ENCODE measurements around the gene PAX2. TPM values are rescaled to one million over a fixed set of nuclear protein-coding genes. Genes with fewer than 3 reads are reported as not detected.
A peak's percentile ranks its signal among the peaks of the same experiment; 100 is the strongest.

PAX2 gene
- total and polyA plus RNA-seq, 2 donors from 2014 or later = 28.3 to 102 TPM

DNA sequence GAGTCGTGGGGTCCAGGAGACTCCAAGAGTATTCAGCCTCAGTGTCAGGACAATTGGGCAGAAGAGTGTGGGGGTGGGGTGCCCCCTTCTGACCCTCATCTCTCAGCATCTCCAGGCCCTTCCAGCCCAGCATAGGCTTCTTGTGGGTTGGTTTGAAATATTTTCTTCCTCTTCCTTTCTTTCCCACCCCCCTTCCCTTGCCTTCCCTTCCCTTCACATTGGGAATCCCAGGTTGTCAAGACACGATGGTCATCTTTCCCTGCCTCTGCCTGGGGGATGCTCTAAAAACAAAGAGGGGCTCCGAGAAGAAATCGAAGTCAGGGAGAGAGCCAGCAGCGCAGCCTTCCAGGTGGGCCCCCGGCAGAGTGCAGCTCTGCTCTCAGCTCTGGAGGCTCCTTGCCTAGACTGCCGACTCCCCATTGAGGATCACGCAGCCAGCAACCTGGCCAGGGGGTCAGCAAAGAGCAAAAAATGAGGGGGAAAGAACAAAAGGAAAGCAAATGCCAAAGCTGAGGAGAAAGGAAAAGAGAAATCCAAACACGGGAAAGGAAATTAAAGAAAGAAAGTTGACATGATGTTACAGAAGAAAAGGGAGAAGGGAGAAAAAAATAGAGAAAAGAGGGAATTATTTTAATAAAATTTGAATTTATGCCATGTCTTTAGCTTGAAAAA is 1.5 kb downstream of the PAX2 start:
- FAIRE-seq (no peak), DNase-seq (peak in 4 of 5 donors; percentile 34 to 50 (median 44))
- Histone ChIP-seq H3K9ac (ENCODE audit: low read length in 3 of 3) (peak overlapping the region; percentile 74 to 80 (median 78)), H3K9me3 (ENCODE audit: control insufficient read depth in 2 of 3, insufficient read depth in 1 of 3, low read length in 3 of 3) (no peaks in the 10 kb centered on the region), H3K27me3 (ENCODE audit: control insufficient read depth, insufficient read depth, low read length) (peaks cover 20% of the 10 kb centered on the region), H3K36me3 (ENCODE audit: control insufficient read depth in 2 of 3, insufficient read depth in 3 of 3, low read length in 3 of 3) (peaks cover 0 to 4% (median 0%) of the 10 kb centered on the region in 3 donors), H3K4me3 (ENCODE audit: low read length in 3 of 3) (peak overlapping the region; percentile 70 to 82 (median 78)), H3K4me1 (ENCODE audit: control insufficient read depth in 2 of 3, insufficient read depth in 2 of 3, low read depth in 1 of 3, low read length in 3 of 3) (peaks cover 2 to 27% (median 21%) of the 10 kb centered on the region in 3 donors), H3K27ac (ENCODE audit: low read depth in 2 of 2, low read length in 2 of 2) (peak overlapping the region; percentile 67 to 78)
- intact Hi-C loops (cut with DNase I) = no loop called here
- TF ChIP-seq, protein P1, sequence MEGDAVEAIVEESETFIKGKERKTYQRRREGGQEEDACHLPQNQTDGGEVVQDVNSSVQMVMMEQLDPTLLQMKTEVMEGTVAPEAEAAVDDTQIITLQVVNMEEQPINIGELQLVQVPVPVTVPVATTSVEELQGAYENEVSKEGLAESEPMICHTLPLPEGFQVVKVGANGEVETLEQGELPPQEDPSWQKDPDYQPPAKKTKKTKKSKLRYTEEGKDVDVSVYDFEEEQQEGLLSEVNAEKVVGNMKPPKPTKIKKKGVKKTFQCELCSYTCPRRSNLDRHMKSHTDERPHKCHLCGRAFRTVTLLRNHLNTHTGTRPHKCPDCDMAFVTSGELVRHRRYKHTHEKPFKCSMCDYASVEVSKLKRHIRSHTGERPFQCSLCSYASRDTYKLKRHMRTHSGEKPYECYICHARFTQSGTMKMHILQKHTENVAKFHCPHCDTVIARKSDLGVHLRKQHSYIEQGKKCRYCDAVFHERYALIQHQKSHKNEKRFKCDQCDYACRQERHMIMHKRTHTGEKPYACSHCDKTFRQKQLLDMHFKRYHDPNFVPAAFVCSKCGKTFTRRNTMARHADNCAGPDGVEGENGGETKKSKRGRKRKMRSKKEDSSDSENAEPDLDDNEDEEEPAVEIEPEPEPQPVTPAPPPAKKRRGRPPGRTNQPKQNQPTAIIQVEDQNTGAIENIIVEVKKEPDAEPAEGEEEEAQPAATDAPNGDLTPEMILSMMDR (IDR thresholded peaks at IDR 0.05; ENCODE audit: borderline replicate concordance, extremely low read depth, insufficient read depth) = no peak

DNA sequence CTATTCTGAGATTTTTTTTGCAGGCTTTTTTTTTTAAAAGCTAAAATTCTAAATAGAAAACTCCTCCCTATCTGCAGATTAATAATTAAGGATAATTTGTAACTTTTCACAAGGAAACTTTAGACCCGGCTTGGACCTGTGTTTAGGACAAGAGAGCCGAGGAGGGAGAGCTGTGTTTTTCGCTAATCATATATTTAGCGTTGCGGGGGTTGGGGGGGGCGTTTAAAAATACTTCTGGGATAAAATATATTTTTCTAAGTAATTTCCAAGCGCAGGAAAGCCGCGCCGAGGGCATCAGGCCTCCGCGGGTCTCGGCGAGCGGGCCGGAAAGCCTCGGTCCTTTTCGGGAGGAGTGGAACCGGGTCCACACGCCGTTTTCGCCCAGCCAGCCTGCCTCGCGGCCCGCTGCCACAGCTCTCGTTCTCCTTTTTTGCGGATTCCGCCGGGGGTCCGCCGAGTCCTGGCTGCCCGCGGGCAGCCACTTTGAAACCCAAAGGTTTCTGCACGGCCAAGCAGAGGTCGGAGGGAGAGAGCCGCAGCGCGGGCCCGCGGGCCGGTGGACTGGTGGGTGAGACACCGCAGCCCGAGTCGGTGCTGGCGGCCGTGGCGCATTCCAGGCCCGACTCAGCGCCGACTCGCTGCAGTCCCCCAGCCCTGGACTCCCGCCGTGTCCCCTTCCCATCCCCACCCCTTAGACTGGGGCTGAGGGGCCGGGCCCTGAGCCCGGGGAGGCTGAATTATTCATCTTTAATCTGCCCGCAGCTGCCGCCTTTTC is 2.3 kb downstream of the PAX2 start:
- Histone ChIP-seq H3K36me3 (ENCODE audit: control insufficient read depth in 2 of 3, insufficient read depth in 3 of 3, low read length in 3 of 3) (peaks cover 0 to 4% (median 0%) of the 10 kb centered on the region in 3 donors), H3K27me3 (ENCODE audit: control insufficient read depth, insufficient read depth, low read length) (peaks cover 20% of the 10 kb centered on the region), H3K9me3 (ENCODE audit: control insufficient read depth in 2 of 3, insufficient read depth in 1 of 3, low read length in 3 of 3) (no peaks in the 10 kb centered on the region), H3K9ac (ENCODE audit: low read length in 3 of 3) (peak overlapping the region; percentile 6 to 80 (median 78)), H3K27ac (ENCODE audit: low read depth in 2 of 2, low read length in 2 of 2) (peak overlapping the region; percentile 48 to 63), H3K4me3 (ENCODE audit: low read length in 3 of 3) (peak overlapping the region; percentile 70 to 82 (median 78)), H3K4me1 (ENCODE audit: control insufficient read depth in 2 of 3, insufficient read depth in 2 of 3, low read depth in 1 of 3, low read length in 3 of 3) (peaks cover 2 to 27% (median 21%) of the 10 kb centered on the region in 3 donors)
- TF ChIP-seq, protein P1 (IDR thresholded peaks at IDR 0.05; ENCODE audit: borderline replicate concordance, extremely low read depth, insufficient read depth) = no peak
- FAIRE-seq (peak; percentile 29), DNase-seq (no peak)
- intact Hi-C loops (cut with DNase I) = no loop called here

- TF ChIP-seq, protein P1 (IDR thresholded peaks at IDR 0.05; ENCODE audit: borderline replicate concordance, extremely low read depth, insufficient read depth) = no peak
- peak overlapping the region; percentile 16 to 78 (median 35) for H3K9ac ChIP-seq (ENCODE audit: low read length in 3 of 3)
- H3K4me1 ChIP-seq (ENCODE audit: control insufficient read depth in 2 of 3, insufficient read depth in 2 of 3, low read depth in 1 of 3, low read length in 3 of 3) = peaks cover 0 to 26% (median 14%) of the 10 kb centered on the region in 3 donors
- intact Hi-C loops (cut with DNase I) = no loop called here
- peaks cover 15% of the 10 kb centered on the region for H3K27me3 ChIP-seq (ENCODE audit: control insufficient read depth, insufficient read depth, low read length)
- H3K9me3 ChIP-seq (ENCODE audit: control insufficient read depth in 2 of 3, insufficient read depth in 1 of 3, low read length in 3 of 3) = no peaks in the 10 kb centered on the region
- peak overlapping the region; percentile 6 to 36 for H3K27ac ChIP-seq (ENCODE audit: low read depth in 2 of 2, low read length in 2 of 2)
- H3K4me3 ChIP-seq (ENCODE audit: low read length in 3 of 3) = peak overlapping the region; percentile 64 to 78 (median 66)
- peak in 1 of 5 donors; percentile 19 for DNase-seq
- no peak for FAIRE-seq
- peaks cover 0 to 12% (median 0%) of the 10 kb centered on the region in 3 donors for H3K36me3 ChIP-seq (ENCODE audit: control insufficient read depth in 2 of 3, insufficient read depth in 3 of 3, low read length in 3 of 3)
These were observed 3.1 kb downstream of the PAX2 start for GRCh38 chr10:100748231-100749058.
